Central memory CD4-positive, alpha-beta T cell (primary cell): ENCODE data around the gene AFF3.

Source experiments
- DNase-seq: peaks from one replicate; pipeline ENCODE4 v3.0.0; 2022

Gene AFF3

DNA sequence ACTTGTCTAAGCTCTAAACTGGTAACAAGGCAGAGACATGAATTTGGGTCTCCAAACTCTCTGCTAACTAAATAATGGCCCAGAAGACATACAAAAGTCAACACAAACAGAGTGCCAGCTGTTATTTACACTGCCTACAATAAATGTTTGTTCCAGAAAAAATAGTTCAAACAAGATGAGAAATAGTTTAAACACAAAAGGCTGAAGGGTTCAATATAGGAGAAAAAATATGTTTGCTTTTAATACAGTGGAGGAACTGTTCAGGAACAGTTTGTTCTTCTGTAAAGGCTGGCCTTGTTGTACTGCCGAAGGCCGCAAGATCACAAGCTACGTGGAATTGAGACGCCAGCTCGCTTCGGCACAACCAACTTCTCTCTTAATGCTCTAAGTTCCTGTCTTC is 74.6 kb downstream of the AFF3 start:
- no peak for DNase-seq

DNA sequence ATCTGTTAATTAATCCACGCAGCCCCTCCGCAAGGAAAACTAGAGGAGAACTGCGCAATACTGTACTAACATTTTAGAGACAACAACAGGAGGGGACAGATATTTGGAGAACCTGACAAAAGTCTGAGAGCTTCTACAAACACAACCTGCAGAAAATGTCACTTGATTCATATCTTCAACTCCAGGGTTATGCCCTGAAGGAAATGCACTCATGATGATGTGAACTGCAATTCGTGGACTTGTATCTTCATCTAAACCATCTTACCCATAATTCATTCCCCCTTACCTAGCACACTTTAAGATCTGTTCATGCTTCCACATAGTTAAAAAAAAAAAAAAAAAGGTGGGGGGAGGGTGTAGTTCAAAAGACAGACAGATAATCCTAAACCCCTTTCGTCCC is 75.5 kb downstream of the AFF3 start:
- DNase-seq = no peak

DNA sequence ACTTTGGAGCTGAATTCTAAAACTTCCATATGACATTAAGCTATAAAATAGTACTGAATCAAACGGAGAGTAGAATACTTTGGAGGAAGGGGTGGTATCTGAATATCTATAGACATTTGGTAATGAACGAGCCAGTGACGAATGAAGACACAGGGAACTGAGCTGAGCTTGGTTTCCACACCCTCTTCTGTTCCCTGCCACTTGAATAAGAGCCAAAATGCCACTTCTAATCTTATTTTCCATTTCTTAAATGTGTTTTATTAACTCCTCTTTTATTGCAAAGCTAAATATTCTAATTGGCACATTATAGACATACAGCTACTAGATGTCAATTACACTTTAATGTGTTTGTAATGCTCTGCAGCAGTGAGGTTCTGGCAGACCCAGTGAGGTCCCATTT is 76.1 kb downstream of the AFF3 start:
- no peak for DNase-seq

DNA sequence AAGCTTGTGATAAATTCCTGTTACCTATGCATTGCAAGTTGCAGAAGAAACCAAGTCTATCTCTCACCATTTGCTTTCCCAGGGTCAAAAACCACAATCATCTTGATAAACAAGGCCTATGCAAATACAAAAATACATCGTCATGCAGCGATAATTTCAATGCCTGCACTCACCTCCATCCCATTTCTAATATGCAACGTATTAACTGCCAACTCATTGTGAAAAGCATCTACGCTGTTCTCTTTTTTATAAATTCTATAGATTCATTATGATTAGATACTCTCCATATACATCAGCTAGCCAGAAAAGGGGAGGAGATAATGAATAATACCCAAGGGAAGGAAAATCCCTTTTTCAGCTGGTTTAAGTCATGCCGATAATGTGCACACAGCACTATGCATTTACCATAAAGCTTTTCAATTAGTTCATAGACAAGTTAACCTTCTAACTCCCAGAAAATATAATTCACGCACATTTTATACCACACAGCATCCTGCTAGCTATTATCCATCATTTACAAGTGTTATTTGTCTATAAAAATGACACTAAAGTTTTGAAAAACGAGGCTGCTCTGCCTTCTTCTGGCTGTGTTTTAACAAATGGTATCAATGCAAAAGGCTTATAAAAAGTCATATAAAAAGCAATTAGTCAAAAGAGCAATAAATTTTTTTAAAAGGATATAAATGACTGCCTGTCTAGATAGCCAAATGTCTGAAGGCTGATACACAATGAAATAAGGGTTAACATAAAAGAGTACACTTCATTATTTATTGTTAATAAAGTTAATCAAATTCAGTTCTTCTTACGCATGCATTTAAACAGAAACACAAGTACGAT is 77.6 kb downstream of the AFF3 start:
- no peak for DNase-seq

DNA sequence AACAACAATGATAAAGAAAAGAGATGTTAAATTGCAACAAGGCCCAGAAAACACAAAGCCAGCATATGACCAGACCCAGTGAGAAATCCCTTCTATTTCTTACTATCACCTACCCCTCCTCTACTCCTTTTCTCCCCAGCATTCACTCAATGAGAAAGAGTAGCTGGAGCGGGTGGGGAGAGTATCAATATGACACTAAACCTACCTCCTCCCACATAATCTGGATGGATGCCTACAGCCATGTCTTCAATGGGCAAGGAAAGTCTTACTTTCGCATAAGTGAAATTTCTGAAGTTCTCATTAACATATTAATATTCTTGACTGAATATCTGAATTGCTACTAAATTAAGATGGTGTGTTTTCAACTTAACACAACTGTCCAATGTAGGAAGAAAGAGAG is 78.2 kb downstream of the AFF3 start:
- no peak for DNase-seq

DNA sequence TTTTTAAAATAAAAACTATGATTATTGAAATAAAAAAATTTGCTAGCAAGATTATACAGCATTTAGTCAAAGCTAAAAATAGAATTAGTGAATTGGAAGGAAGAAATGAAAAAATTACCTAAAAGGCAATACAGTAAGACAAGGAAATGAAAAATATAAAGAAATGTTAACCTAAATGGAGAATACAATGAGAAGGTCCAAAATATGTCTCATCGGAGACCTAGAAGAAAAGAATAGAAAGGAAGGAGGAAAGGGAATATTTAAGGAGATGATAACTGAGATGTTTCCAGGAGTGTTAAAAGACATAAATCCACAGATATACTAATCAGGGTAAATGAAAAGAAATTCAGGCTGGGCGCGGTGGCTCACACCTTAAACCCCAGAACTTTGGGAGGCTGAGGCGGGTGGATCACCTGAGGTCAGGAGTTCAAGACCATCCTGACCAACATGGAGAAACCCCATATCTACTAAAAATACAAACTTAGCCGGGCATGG is 78.9 kb downstream of the AFF3 start:
- DNase-seq = no peak

DNA sequence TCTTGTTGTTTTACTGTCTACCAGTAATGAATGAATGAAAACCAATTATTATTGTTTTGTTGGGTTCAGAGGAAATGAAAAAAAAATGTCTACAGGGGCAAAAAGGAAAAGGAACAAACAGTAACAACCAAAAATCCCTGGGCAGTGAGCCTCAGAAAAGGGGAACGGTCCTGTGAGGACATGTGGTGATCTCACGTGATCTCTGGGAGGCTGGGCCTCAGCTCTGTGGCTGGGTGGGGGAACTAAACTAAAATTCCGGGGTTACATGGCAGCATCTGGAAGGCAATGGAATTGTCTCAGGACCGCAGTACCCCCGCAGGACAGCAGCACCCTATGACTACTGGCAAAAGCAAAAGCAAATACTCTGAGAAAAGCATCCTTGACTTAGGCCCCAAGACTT is 80.1 kb downstream of the AFF3 start:
- DNase-seq = no peak

DNA sequence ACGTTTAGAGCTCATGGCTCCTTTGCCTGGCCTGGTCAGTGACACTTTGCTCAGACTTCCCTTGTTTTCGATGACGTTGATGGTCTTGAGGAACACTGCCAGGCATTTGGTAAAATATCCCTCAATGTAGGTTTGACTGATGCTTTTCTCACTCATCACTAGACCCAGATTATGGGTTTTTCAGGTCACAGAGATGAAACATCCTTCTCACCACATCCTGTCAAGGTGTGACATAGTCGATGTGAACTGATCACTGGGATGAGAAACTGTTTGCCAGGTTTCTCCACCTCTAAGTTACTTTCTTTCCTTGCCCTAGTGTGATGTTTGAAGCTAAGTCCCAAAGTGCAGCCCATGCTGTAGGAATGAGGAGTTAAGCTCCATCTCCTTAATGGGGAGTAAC is 81.5 kb downstream of the AFF3 start:
- DNase-seq = peak; percentile 44

DNA sequence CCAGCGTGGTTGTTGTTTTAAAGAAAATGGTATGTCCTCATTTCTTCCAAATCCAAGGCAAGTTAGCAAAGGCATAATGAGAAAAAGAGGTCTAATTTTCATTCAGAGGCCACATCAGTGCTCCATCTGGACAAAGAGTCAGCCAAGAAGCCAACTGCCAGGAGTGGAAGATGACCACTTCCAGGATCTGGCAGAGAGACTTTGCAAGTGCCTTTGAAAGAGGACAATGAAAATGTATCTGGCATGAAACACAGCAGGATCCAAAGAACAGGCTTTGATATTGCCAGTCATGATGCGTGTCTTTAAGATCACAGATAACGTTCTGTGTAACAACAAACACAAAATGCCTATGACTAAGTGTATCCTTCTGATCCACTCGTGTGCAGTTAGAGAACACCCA is 82.8 kb downstream of the AFF3 start:
- DNase-seq = no peak

DNA sequence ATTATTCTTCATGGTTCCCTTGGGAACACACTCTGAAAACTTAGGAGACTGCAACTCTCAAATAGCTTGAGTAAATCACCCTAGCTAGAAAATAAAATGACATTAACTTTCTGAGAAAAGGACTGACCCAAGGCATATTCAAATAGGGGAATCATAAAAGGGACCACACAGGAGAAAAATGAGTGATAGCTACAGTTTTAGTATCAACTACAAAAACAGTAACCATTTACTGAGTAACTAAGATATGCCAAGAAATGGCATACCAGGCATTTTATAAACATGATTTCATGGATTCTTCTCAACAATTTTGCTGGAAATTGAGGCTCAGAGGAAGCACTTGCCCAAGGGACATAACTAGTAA is 84.5 kb downstream of the AFF3 start:
- DNase-seq = no peak

DNA sequence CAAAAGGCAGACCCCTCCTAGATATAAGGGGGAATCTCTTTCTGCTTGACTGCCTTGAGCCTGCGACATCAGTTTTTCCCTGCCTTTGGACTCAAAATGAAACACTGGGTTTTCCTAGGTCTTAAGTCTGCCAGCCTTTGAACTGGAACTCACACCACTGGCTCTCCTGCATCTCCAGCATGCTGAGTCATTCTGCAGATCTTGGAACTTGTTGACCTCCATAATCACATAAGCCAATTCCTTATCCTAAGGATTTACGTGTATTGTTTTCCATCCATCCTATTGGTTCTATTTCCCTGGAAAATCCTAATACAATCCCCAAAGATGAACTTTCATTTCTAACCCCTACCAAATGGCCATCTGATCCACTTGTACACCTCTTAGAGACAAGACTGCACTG is 88.0 kb downstream of the AFF3 start:
- DNase-seq = no peak

DNA sequence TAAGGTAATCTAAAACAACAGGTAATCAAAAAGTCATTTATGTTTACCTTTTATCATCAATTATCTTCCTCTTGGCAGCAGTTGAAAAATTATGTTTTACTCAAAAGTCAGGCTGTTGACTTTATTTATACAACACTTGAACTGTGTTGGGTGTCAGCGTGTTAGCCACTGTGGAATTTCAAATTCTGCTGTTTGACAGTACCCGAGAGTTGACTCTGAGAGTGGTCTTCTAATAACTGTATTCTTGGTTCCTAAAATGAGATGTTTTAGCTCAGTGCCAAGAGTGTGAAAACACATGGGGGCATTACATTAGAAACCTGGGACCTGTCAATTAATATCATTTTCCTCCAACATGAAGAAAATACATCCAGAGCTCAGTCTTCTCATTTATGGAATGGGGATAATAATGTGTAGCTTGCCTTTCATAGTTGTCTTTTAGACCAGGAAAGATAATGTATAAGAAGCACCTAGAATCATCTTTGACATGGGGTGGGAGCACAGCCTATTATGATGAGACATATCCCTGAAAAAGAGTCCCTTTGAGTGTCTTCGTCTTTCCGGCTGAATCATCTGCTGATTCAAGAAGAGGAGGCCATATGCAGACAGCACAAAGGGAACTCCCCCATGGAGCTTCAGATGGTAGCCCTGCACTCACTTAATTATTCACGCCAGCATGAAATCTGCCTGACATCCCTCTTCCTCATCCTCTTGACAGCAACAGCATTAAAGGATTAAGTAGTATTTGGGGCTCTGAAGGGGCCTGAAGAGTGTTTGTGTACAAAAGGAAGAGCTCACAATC is 89.1 kb downstream of the AFF3 start:
- DNase-seq = no peak

DNA sequence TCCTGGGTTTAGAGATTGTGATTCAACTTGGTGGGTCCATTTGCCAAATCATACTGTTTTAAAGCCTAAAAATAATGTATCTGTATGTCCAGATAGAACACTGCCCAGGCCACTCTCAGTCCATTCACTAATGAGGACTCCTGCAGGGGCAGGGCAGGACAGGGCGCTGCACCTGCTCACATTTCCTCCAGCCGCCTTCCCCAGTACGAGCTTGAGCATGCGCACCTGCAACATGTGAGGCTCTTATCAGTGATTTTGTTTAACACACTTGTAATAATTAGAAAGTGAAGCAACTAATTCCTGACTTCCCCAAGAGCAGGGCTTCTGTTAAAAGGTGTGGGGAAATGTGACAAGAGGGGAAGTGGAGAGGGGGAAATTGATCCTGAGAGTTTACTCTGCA is 89.7 kb downstream of the AFF3 start:
- no peak for DNase-seq

DNA sequence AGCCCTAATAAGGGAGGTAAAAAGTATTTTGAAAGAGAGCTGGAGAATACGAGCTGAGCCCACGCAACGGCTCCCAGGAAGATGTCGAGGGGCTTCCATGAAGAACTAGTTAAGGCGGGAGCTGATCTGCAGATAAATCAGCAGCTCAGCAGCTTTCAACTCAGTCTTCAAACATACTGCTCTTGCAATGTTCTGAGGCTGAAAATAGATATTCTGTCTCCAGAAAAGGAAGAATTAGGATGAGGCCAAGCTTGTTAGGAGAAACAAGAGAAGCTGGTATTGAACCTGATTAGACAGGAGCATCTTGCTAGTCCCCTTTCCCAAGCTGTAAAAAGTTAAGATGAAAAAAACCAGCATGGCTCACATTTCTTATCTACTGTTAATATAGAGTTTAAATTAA is 91.1 kb downstream of the AFF3 start:
- DNase-seq = no peak

DNA sequence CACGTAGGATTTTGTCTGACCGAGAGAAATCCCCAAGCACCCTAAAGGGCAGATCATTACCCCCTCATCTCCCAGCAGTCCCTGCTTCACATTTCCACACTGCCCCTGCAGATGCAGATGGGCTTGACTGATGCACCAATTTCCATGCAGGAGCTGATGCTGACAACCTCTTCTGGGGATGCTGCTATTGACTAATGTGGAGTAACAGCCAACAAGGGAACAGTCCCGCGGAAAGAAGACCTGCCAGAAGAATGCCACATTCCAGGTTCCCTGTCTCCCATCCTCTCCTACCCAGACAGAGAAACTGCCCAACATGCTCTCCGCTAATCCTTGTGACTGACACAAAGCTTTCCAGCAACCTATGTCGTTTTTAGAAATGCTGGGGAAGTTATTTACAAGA is 91.7 kb downstream of the AFF3 start:
- DNase-seq = no peak

DNA sequence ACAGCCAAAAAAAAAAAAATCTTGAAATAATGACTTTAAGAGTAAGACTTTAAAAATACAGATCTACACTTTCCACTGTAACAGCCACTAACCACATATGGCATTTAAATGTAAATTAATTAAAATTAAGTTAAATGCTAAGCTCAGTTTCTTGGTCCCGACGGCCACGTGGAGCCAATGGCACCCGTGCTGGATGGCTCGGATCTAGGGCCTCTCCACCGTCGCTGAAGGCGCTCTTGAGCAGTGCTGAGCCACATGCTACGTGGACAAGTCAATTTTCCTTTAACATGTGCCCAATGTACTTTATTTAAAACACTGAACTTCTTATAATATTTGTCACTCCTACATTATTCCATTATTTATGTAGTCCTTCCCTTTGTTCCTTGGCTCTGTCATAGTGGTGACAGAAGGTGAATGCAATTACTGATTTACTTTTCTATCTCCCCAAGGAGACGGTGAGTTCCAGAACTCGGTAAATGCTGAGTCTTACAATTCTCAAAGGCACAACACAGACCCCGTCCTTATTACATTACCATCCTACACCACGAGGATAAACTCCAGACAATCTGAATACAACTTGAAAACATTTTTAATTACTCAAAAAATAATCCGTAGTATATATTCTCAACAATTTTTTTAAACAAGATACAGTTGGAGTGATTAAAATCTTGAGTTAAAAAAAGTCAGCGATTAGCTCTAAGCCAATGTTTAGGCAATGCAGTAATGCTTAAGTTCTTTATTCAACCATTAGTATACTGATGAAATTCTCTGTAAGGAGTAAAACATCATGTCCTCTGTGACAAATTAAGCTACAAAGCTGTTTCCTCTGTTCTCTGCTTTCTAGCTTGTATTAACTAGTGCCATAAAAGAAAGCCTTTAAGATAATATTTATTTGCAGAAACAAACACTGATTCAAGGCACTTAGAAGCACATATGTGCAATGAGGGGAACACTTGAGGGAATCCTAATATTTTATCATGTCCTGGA is 95.1 kb downstream of the AFF3 start:
- DNase-seq = no peak

DNA sequence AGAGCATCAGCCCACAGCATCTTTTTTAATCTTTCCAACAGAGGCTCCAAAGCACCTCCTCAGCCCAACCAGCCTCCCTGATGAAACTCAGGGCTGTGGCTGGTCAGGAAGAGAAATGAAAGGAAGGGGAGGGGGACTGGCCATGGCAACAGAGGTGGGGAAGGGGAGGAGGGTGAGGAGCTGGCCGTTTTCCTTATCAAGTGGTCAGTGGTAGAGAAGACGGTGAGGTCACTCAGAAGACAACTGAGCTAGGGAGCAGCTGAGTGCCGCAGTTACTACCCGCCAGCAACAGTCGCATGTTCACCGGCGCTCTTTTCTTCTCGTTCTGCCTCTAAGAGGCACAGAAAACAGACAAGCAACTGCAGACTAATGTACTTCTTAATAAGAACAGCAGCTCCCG is 97.4 kb downstream of the AFF3 start:
- no peak for DNase-seq

DNA sequence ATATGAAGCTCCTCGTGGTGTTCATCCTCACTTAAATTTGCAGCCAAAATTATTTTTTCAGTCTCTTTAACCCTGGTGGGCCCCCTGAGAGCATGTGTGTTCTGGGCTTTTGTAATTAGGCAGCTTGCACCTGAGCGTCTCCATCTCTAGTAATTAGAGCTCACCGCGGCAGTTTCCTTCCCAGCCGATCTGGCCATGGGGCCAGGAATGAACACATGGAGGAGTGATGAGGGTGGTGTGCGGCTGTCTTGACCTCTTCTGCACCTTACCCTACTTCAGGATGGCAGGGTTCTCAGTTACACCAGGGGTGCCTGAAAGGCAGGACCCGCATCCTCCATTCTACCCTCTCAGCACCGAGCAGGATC is 98.5 kb downstream of the AFF3 start:
- no peak for DNase-seq

DNA sequence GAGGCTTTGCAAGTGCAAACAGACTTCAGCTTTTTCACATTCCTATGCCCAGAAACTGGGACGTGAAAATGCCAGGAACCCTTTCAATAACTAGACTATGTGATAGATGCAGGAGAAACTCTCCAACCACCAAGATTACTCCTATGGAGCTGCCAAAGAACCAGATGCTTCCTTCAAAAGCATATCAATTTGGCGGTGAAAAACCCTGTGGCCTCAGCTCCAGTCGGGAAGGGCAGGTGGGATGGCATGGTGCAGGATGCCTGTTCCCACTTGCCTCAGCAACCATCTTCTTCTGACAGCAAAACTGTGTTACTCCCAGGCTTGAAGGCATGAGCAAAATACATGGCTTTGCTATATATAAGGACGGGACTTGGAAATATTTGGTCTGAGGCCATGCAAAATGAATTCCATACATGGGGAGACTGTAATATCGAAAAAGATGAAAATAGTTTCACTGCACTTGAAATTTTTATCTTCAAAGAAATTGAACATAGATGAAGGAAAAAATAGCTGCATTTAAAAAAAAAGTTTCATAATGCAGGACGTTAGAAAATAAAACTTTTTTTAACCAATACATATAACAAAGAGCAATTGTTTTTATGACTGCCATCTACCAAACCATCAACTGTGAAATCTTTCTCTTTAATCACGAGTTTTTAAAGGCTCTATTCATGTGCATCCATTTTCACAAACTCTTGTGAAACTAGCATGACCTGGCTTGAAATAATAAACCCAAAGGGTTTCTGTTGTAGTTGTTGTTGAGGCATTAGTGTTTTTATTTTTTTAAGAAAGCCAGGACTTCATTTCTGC is 99.1 kb downstream of the AFF3 start:
- no peak for DNase-seq

DNA sequence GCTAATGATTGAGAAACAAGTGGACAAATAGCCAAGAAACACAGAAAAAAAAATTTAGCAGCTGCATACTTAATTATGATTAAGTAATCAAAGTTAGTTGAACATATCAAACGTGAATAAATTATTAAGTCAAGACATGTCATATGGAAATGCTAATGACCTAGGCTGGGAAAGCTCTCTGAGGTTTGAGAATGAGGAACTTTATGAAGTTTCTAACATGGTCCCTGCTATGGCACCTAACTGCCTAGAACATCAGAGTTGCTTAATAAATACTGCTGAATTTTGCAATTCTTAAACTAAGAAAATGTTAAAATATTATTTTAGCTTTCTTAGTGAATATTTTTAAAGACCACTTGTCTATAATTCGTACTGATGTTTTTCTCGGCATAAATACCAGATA is 99.8 kb downstream of the AFF3 start:
- no peak for DNase-seq

DNA sequence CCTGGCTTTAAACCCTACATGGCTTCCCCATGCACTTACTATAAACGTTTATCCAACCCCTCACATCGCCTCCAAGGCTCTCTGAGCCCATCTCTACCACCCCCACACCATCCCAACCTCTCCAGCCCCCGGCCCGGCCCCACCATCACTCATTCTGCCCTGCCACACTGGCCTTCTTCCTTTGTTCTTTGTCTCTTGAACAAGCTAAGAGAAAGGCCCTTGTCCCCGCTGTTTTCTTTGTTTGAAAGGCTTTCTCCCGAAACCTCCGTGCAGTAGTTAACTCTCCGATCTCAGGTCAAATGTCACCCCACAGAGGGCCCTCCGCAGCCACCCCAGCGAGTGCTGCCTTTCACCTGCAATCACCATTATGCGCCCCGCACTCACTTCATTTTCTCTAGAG is 100.4 kb downstream of the AFF3 start:
- DNase-seq = no peak

DNA sequence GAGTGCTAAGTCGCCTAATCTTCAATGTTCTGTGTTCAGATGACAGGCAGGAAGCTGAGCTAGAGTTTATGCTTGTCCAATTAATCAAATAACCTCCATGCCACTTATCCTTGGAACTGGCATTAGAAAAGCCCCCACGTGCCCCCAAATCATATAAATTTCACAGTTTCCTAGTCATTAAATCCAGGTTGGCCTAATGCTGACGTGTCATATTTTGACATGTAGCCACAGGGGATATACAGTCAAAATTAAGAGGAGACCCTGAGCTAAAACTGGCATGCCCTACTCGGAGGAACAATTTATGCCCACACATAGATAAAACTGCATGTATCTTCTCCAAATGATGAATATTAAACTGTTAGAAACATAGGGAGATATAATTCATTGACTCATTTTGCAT is 101.0 kb downstream of the AFF3 start:
- DNase-seq = no peak
